H1 (cell line): ENCODE data around the gene SMARCA4. TPM values are rescaled to one million over a fixed set of nuclear protein-coding genes. Genes with fewer than 3 reads are reported as not detected.

Experiments
- CTCF ChIA-PET: fragments of 300-600 bp; sonication (Branson Sonifier 250); formaldehyde crosslinking; loops from one replicate; lab custom pipeline; 2021; ENCODE audit not compliant: partially characterized antibody; lab: Charles Lee
- POLR2A ChIA-PET: fragments of 300-600 bp; sonication (Branson Sonifier 250); formaldehyde crosslinking; loops from one replicate; lab custom pipeline; 2021; ENCODE audit warnings: inconsistent platforms; ENCODE audit not compliant: partially characterized antibody; lab: Charles Lee
- DNase-seq, 2 experiments: peaks; one replicate each; pipeline versions ENCODE4 v3.0.0 to v3.0.0-alpha.2; 2010 to 2022; ENCODE audit warnings: low spot score in 2 of 2, low read depth in 1 of 2, mixed read lengths in 1 of 2
- FAIRE-seq: peaks from 2 replicates; lab custom pipeline; 2011; peaks lifted over from hg19 to GRCh38; lab: Jason Lieb, UNC
- H2AFZ ChIP-seq: 2 replicates; pipeline ENCODE4 v1.8.1; 2012; ENCODE audit warnings: low read length, inconsistent platforms
- H2AK5ac ChIP-seq: 2 replicates; pipeline ENCODE4 v1.6.1; 2013; ENCODE audit warnings: low read depth, low read length
- H2BK120ac ChIP-seq: replicated peaks from 2 replicates; pipeline ENCODE3; 2013; ENCODE audit warnings: low read depth, low read length, inconsistent platforms
- H2BK12ac ChIP-seq: 2 replicates; pipeline ENCODE4 v1.6.1; 2013; ENCODE audit warnings: low read depth, low read length
- H2BK15ac ChIP-seq: 2 replicates; pipeline ENCODE4 v1.6.1; 2013; ENCODE audit warnings: low read length
- H2BK20ac ChIP-seq: 2 replicates; pipeline ENCODE4 v1.6.1; 2013; ENCODE audit warnings: low read length
- H2BK5ac ChIP-seq: 2 replicates; pipeline ENCODE4 v1.6.1; 2013; ENCODE audit warnings: low read depth, low read length
- H3K14ac ChIP-seq: 2 replicates; pipeline ENCODE4 v1.6.1; 2013; ENCODE audit warnings: inconsistent platforms; ENCODE audit not compliant: insufficient read length
- H3K18ac ChIP-seq: 2 replicates; pipeline ENCODE4 v1.6.1; 2013; ENCODE audit warnings: low read length; ENCODE audit errors: extremely low read depth
- H3K23ac ChIP-seq: 2 replicates; pipeline ENCODE4 v1.6.1; 2013; ENCODE audit warnings: inconsistent platforms; ENCODE audit not compliant: insufficient read length
- H3K23me2 ChIP-seq: 2 replicates; pipeline ENCODE4 v1.6.1; 2013; ENCODE audit warnings: low read depth, low read length
- H3K27ac ChIP-seq: 2 replicates; pipeline ENCODE4 v1.6.1; 2011; ENCODE audit warnings: low read depth, low read length, inconsistent platforms
- H3K27me3 ChIP-seq, 4 experiments: replicated peaks in 1 of 4; 1 replicate in 1 of 4; 2 replicates in 3 of 4; pipeline versions ENCODE4 v1.6.1 to v1.8.1; 2011 to 2013; ENCODE audit warnings: low read length in 3 of 4, mild to moderate bottlenecking in 3 of 4, inconsistent platforms in 2 of 4, mixed read lengths in 2 of 4, moderate library complexity in 1 of 4; ENCODE audit not compliant: control insufficient read depth in 3 of 4, insufficient read depth in 3 of 4; ENCODE audit errors: extremely low read depth in 1 of 4
- H3K36me3 ChIP-seq, 4 experiments: 2 replicates each; pipeline versions ENCODE4 v1.6.1 to v1.8.1; 2011 to 2013; ENCODE audit warnings: mild to moderate bottlenecking in 4 of 4, low read length in 3 of 4, moderate library complexity in 2 of 4, control low read depth in 1 of 4, inconsistent platforms in 1 of 4; ENCODE audit not compliant: insufficient read depth in 4 of 4, control insufficient read depth in 2 of 4
- H3K4ac ChIP-seq: replicated peaks from 2 replicates; pipeline ENCODE3; 2013; ENCODE audit warnings: low read length, low read depth, mixed read lengths, inconsistent platforms; ENCODE audit not compliant: insufficient read length
- H3K4me1 ChIP-seq, 4 experiments: replicated peaks in 1 of 4; 1 replicate in 1 of 4; 2 replicates in 3 of 4; pipeline versions ENCODE4 v1.6.1 to v1.8.1; 2011 to 2013; ENCODE audit warnings: low read length in 3 of 4, inconsistent platforms in 2 of 4, mixed read lengths in 1 of 4; ENCODE audit not compliant: insufficient read depth in 4 of 4, control insufficient read depth in 3 of 4
- H3K4me2 ChIP-seq, 2 experiments: 2 replicates each; pipeline versions ENCODE4 v1.6.1 to v1.8.1; 2011 to 2013; ENCODE audit warnings: low read depth in 2 of 2, low read length in 2 of 2, control low read depth in 1 of 2, inconsistent platforms in 1 of 2, mild to moderate bottlenecking in 1 of 2; ENCODE audit not compliant: insufficient read depth in 1 of 2
- H3K4me3 ChIP-seq, 4 experiments: fragments of 200-600, 300-600 bp in 1 of 4; sonication (generic), shearing (Covaris generic), sonication (Bioruptor Twin) in 1 of 4; 2 replicates each; pipeline versions ENCODE4 v1.5.1 to v1.8.1; 2011 to 2016; ENCODE audit warnings: low read length in 4 of 4, low read depth in 3 of 4, control low read depth in 2 of 4, inconsistent platforms in 2 of 4, mild to moderate bottlenecking in 2 of 4, mixed read lengths in 1 of 4, moderate library complexity in 1 of 4; ENCODE audit not compliant: insufficient read depth in 2 of 4; ENCODE audit errors: extremely low read depth in 1 of 4
- H3K56ac ChIP-seq: replicated peaks from 2 replicates; pipeline ENCODE3; 2013; ENCODE audit warnings: low read depth, mild to moderate bottlenecking, mixed read lengths, low read length, inconsistent platforms; ENCODE audit not compliant: insufficient read length
- H3K79me1 ChIP-seq: 2 replicates; pipeline ENCODE4 v1.6.1; 2013; ENCODE audit warnings: low read depth, low read length, control low read depth
- H3K79me2 ChIP-seq, 2 experiments: 2 replicates each; pipeline versions ENCODE4 v1.6.1 to v1.8.1; 2012 to 2013; ENCODE audit warnings: low read length in 2 of 2, mild to moderate bottlenecking in 2 of 2, inconsistent platforms in 1 of 2; ENCODE audit not compliant: insufficient read depth in 2 of 2, control insufficient read depth in 1 of 2
- H3K9ac ChIP-seq, 4 experiments: replicated peaks in 1 of 4; 1 replicate in 1 of 4; 2 replicates in 3 of 4; pipeline versions ENCODE4 v1.6.1 to v1.8.1; 2011 to 2013; ENCODE audit warnings: low read depth in 3 of 4, low read length in 3 of 4, control low read depth in 2 of 4, mild to moderate bottlenecking in 2 of 4, moderate library complexity in 2 of 4, inconsistent platforms in 1 of 4; ENCODE audit errors: extremely low read depth in 1 of 4
- H3K9me3 ChIP-seq, 2 experiments: 2 replicates each; pipeline versions ENCODE4 v1.6.1 to v1.8.1; 2012 to 2013; ENCODE audit warnings: mild to moderate bottlenecking in 2 of 2, moderate library complexity in 2 of 2, control low read depth in 1 of 2, inconsistent platforms in 1 of 2, low read depth in 1 of 2, low read length in 1 of 2, mixed read lengths in 1 of 2; ENCODE audit not compliant: insufficient read depth in 2 of 2
- H4K20me1 ChIP-seq, 2 experiments: replicated peaks in 1 of 2; 2 replicates each; pipeline versions ENCODE3 to v1.8.1; 2011 to 2013; ENCODE audit warnings: inconsistent platforms in 2 of 2, low read length in 2 of 2, mild to moderate bottlenecking in 1 of 2; ENCODE audit not compliant: insufficient read depth in 2 of 2, control insufficient read depth in 1 of 2
- H4K5ac ChIP-seq: 2 replicates; pipeline ENCODE4 v1.6.1; 2013; ENCODE audit warnings: low read length, low read depth, mixed read lengths, inconsistent platforms; ENCODE audit not compliant: insufficient read length
- H4K8ac ChIP-seq: 2 replicates; pipeline ENCODE4 v1.8.0; 2013; ENCODE audit warnings: mild to moderate bottlenecking, moderate library complexity, low read length, inconsistent platforms; ENCODE audit not compliant: insufficient read depth; ENCODE audit errors: extremely low read depth
- H4K91ac ChIP-seq: replicated peaks from 2 replicates; pipeline ENCODE3; 2013; ENCODE audit warnings: low read length, mixed read lengths, inconsistent platforms; ENCODE audit not compliant: insufficient read length
- CBX5 ChIP-seq: fragments of 300-800, 300-1000 bp; sonication (generic); IDR thresholded peaks from 2 replicates; pipeline ENCODE4 v1.7.1; 2016; ENCODE audit warnings: antibody characterized with exemption, low read length, low read depth
- CBX8 ChIP-seq: fragments of 300-800, 300-1000 bp; sonication (generic); IDR thresholded peaks from 2 replicates; pipeline ENCODE4 v1.7.1; 2016; ENCODE audit warnings: low read depth, low read length, borderline replicate concordance
- EP300 ChIP-seq, 2 experiments: IDR thresholded peaks; 1 replicate in 1 of 2; 2 replicates in 1 of 2; pipeline ENCODE4 v1.6.1; 2011 to 2012; ENCODE audit warnings: low read depth in 2 of 2, low read length in 2 of 2, mild to moderate bottlenecking in 2 of 2, borderline replicate concordance in 1 of 2, inconsistent platforms in 1 of 2, moderate library complexity in 1 of 2
- HDAC6 ChIP-seq: IDR thresholded peaks from one replicate; pipeline ENCODE4 v1.7.1; 2012; ENCODE audit warnings: low read depth, mild to moderate bottlenecking, inconsistent platforms, low read length, moderate library complexity
- JUND ChIP-seq: IDR thresholded peaks from 2 replicates; pipeline ENCODE4 v1.6.1; 2011; ENCODE audit warnings: mild to moderate bottlenecking, improper control_type of control experiment, low read length
- PHF8 ChIP-seq: fragments of 200-600 bp; sonication (generic); conservative IDR thresholded peaks from 2 replicates; pipeline ENCODE4 v1.7.1; 2012; ENCODE audit warnings: low read depth, mild to moderate bottlenecking, inconsistent platforms, low read length, moderate library complexity
- RAD21 ChIP-seq, 2 experiments: IDR thresholded peaks in 1 of 2; conservative IDR thresholded peaks in 1 of 2; 2 replicates each; pipeline ENCODE4 v1.6.1; 2011; ENCODE audit warnings: low read depth in 2 of 2, low read length in 2 of 2, improper control_type of control experiment in 1 of 2, inconsistent platforms in 1 of 2, mild to moderate bottlenecking in 1 of 2, moderate library complexity in 1 of 2
- SAP30 ChIP-seq: fragments of 300-600 bp; sonication (generic); IDR thresholded peaks from 2 replicates; pipeline ENCODE4 v1.7.1; 2012; ENCODE audit warnings: low read length, moderate library complexity, mild to moderate bottlenecking, inconsistent platforms; ENCODE audit not compliant: insufficient read depth, insufficient replicate concordance
- YY1 ChIP-seq: IDR thresholded peaks from 2 replicates; pipeline ENCODE4 v1.6.1; 2011; ENCODE audit warnings: low read depth, mild to moderate bottlenecking, low read length
- WGBS, 2 experiments: shearing (Covaris generic) in 1 of 2; methylation state at CpG; one replicate each; pipeline versions ENCODE4 v1.1.6 to v1.1.7; 2013 to 2015; ENCODE audit warnings: low lambda C conversion rate in 2 of 2, mixed read lengths in 2 of 2, inconsistent platforms in 1 of 2, low coverage in 1 of 2, missing lambda C conversion rate in 1 of 2; ENCODE audit not compliant: insufficient replicate concordance in 2 of 2, insufficient coverage in 1 of 2, insufficient read length in 1 of 2; ENCODE audit errors: extremely low coverage in 1 of 2, missing lambda C conversion rate in 1 of 2; 5-methylcytosine and 5-hydroxymethylcytosine counted together
- polyA plus RNA-seq, 7 experiments: library from polyadenylated mRNA; depleted of rRNA in 3 of 7; stranded (reverse) in 5 of 7; unstranded in 2 of 7; fragments of >200 nt in 5 of 7; fragments of 200-250 nt in 2 of 7; gene quantifications; 1 replicate in 5 of 7; 2 replicates in 1 of 7; 4 replicates in 1 of 7; pipeline versions ENCODE4 v1.2.1 to v1.2.3, GENCODE V29; 2011 to 2013; ENCODE audit warnings: missing spikeins in 2 of 7, mixed read lengths in 2 of 7
- total RNA-seq: library from RNA; stranded (reverse); fragmentation: NEBNext Ultra II Directional; extraction: Animal tissue kit (Norgen Biotek cat#: 25700); gene quantifications from 2 replicates; pipeline ENCODE4 v1.2.1, GENCODE V29; 2021
- TF ChIP-seq, protein P1 (sequence below): IDR thresholded peaks from 2 replicates; pipeline ENCODE4 v1.6.1; 2012; ENCODE audit warnings: inconsistent platforms
- TF ChIP-seq, protein P2 (sequence below): IDR thresholded peaks from 2 replicates; pipeline ENCODE4 v1.6.1; 2011; ENCODE audit warnings: low read length, improper control_type of control experiment

The SMARCA4 gene
- total and polyA plus RNA-seq, 2 of the 8 experiments (the other 6 are each of a cell fraction or from before 2014, with no cell fraction given), result 86.4 to 263 TPM

DNA sequence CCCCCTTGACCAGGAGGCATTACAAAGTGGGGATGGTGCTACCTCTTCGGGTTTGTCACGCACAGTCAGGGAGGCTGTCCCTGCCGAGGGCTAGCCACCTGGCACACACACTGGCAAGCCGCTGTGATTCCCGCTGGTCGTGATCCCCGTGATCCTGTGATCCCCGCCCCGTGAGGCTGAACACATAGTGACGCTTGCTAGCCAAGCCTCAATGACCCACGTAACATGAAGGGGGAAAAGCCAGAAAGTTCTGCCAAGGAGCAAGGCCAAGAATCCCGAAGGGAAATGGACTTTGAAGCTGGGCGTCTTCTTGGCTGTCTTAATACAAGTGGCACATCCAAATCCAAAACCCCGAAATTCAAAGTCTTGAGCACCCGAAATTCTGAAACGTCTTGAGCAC lies 142.1 kb downstream of the SMARCA4 start:
- Histone ChIP-seq H3K4ac (no peak overlapping the region), H3K4me3 (no peak overlapping the region), H3K9me3 (no peaks in the 10 kb centered on the region), H4K91ac (no peak overlapping the region), H3K56ac (no peak overlapping the region), H3K79me2 (peaks cover 0 to 41% of the 10 kb centered on the region in 2 experiments; a peak in 3 of 4 replicates), H3K4me1 (peaks cover 0 to 3% (median 0%) of the 10 kb centered on the region in 4 experiments; a peak in 1 of 7 replicates), H3K14ac (no peak overlapping the region), H2AFZ (no peak overlapping the region), H3K36me3 (peaks cover 48 to 92% (median 64%) of the 10 kb centered on the region in 4 experiments), H4K5ac (no peak overlapping the region), H2BK12ac (no peak overlapping the region), H2BK5ac (no peak overlapping the region), H3K23ac (no peak overlapping the region), H3K4me2 (no peak overlapping the region), H3K27me3 (no peaks in the 10 kb centered on the region), H3K23me2 (no peaks in the 10 kb centered on the region), H4K8ac (no peak overlapping the region), H2BK20ac (no peak overlapping the region), H2BK15ac (no peak overlapping the region), H3K27ac (no peak overlapping the region), H4K20me1 (peaks cover 8 to 23% of the 10 kb centered on the region in 2 experiments), H2AK5ac (no peak overlapping the region), H3K9ac (no peak overlapping the region), H3K18ac (no peak overlapping the region), H3K79me1 (peaks cover 4% of the 10 kb centered on the region; the same call in 1 of the 2 replicates), H2BK120ac (no peak overlapping the region)
- FAIRE-seq, result no peak
- DNase-seq, result no peak
- WGBS, 2 experiments, result 97% methylated on average over 16 of the region's 16 CpGs; no CpG with 5 or more reads in 1 of the 2 experiments
- POLR2A ChIA-PET, result interaction anchor here (0.6 to 1.1 kb wide), 2 partner anchors 13 to 39 kb away, joined by 3 read pairs; no protein-coding TSS in a partner anchor
- CTCF ChIA-PET, result interaction anchor here (0.6 to 4.2 kb wide), 3 partner anchors 24 to 164 kb away, joined by 3 to 13 read pairs (median 4); no protein-coding TSS in a partner anchor
- TF ChIP-seq CBX8 (no peak), CBX5 (no peak), EP300 (IDR thresholded peaks at IDR 0.05; ENCODE audit: borderline replicate concordance in 1 of 2, low read depth in 2 of 2, low read length in 2 of 2) (no peak), JUND (no peak), HDAC6 (no peak), RAD21 (IDR thresholded peaks at IDR 0.05 in 1 of 2, conservative IDR thresholded peaks at IDR 0.05 in 1 of 2; ENCODE audit: low read depth in 2 of 2, low read length in 2 of 2) (no peak), YY1 (no peak), SAP30 (no peak), PHF8 (no peak)
- TF ChIP-seq, protein P1, sequence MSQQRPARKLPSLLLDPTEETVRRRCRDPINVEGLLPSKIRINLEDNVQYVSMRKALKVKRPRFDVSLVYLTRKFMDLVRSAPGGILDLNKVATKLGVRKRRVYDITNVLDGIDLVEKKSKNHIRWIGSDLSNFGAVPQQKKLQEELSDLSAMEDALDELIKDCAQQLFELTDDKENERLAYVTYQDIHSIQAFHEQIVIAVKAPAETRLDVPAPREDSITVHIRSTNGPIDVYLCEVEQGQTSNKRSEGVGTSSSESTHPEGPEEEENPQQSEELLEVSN, result no peak
- TF ChIP-seq, protein P2, sequence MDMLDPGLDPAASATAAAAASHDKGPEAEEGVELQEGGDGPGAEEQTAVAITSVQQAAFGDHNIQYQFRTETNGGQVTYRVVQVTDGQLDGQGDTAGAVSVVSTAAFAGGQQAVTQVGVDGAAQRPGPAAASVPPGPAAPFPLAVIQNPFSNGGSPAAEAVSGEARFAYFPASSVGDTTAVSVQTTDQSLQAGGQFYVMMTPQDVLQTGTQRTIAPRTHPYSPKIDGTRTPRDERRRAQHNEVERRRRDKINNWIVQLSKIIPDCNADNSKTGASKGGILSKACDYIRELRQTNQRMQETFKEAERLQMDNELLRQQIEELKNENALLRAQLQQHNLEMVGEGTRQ, result no peak
